HEK293T (cell line): ENCODE data around the gene C2orf66.

ENCODE experiments used
- HDGF ChIP-seq: fragments of 450-650 bp; IDR thresholded peaks from 2 replicates; pipeline ENCODE4 v1.6.1; 2017; ENCODE audit warnings: antibody characterized with exemption, borderline replicate concordance
- PKNOX1 ChIP-seq: fragments of 450-650 bp; IDR thresholded peaks from 2 replicates; pipeline ENCODE4 v1.6.1; 2016
- SP1 ChIP-seq: fragments of 450-650 bp; IDR thresholded peaks from 2 replicates; pipeline ENCODE4 v1.6.1; 2017
- ZNF384 ChIP-seq: fragments of 450-650 bp; IDR thresholded peaks from 2 replicates; pipeline ENCODE4 v1.6.1; 2016

GRCh38 chr2:196809260-196809659, at the start of gene C2orf66:
- TF ChIP-seq HDGF (no peak), SP1 (no peak), PKNOX1 (no peak), ZNF384 (no peak)
